ENCODE data around the gene IL6R.
"Not testable (repeated sequence)": the region's sequence is repeated elsewhere in the genome, so short reads cannot be mapped to it uniquely, and the experiment has no call there.

IL6R gene

GRCh38 chr1:154404984-154405746, at the start of gene IL6R:
TSS of gene IL6R (plus strand) at chr1:154405343. CDS start at chr1:154405630, 287 bp downstream.
- DNase-seq (ENCODE audit: low read depth, low spot score): peak; percentile 94

DNA sequence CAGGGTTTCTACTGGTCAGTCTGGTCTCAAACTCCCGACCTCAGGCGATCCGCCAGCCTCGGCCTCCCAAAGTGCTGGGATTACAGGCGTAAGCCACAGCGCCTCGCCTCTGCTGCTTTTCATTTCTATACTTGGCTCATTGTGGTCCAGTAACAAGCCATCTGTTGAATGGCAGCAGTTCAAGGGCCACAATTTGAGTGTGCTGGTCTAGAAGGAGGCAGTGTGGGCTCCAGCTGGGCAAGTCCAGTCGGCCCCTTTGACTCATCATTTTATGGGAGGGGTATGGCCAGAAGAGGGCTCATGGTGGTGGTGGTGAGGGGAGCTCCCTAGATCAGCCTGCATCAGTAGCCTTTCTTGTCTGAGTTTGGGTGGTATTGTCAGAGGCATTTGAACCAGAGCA, 46.6 kb upstream of the IL6R start:
- no peak for DNase-seq (ENCODE audit: low read depth, low spot score)

DNA sequence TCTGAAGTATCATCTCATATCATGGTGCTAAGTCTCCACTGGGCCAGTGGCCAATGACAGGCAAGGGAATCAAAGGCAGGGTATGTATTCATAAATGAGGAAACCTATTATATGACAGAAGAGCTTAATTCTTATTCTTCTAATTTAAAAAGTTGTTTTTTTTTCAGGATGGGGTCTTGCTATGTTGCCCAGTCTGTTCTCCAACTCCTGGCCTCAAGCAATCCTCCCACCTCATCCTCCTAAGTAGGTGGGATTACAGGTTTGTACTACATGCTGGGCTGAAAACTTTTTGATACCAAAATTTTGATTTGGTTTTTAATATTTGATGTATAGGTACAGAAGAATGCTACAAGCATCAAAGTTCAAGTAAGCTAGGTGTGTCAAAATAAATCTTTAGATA, 44.9 kb upstream of the IL6R start:
- DNase-seq (ENCODE audit: low read depth, low spot score): no peak

DNA sequence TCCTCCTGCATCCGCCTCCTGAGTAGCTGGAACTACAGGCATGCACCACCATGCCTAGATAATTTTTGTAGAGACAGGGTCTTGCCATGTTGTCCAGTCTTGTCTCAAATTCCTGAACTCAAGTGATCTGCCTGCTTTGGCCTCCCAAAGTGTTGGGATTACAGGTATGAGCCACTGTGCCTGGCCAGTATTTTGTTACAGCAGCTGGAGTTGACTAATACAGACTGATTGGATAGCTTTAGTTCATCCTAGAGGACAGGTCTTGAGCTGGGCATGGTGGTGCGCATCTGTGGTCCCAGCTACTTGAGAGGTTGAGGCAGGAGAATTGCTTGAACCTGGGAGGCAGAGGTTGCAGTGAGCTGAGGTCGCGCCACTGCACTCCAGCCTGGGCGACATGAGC, 44.3 kb upstream of the IL6R start:
- not testable (repeated sequence) for DNase-seq (ENCODE audit: low read depth, low spot score)

GRCh38 chr1:154361357-154361756, 43.8 kb upstream of the IL6R start:
- DNase-seq (ENCODE audit: low read depth, low spot score): no peak

DNA sequence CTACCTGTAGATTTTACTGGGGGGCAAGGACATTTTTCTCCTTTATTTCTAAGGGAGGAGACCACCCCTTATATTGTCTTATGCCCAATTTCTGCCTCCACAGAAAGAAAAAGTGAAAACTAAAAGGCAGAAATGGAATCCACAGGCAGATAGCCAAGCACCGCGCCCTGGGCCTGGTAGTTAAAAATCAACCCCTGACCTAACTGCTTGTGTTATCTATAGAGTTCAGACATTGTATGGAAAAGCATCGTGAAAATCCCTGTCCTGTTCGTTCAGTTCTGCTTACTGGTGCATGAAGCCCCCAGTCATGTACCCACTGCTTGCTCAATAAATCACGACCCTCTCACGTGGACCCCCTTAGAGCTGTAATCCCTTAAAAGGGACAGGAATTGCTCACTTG, 33.7 kb upstream of the IL6R start:
- no peak for DNase-seq (ENCODE audit: low read depth, low spot score)

DNA sequence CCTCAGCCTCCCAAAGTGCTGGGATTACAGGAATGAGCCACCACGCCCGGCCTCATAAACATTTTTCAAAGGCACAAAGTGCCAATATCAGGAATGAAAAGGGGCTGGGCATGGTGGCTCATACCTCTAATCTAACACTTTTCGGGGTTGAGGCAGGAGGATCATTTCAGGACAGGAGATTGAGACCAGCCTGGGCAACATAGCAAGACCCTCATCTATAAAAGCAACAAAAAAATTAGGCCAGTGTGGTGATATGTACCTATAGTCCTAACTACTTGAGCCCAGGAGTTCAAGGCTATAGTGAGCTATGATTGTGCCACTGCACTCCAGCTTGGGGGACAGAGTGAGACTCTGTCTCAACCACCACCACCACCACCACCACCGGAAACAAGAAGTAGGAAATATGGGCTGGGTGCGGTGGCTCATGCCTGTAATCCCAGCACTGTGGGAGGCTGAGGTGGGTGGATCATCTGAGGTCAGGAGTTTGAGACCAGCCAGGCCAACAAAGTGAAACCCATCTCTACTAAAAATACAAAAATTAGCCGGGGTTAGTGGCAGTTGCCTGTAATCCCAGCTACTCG, 31.3 kb upstream of the IL6R start:
- DNase-seq (ENCODE audit: low read depth, low spot score): not testable (repeated sequence)

- DNase-seq (ENCODE audit: low read depth, low spot score): no peak
These were observed 25.8 kb upstream of the IL6R start for GRCh38 chr1:154379301-154379700.

DNA sequence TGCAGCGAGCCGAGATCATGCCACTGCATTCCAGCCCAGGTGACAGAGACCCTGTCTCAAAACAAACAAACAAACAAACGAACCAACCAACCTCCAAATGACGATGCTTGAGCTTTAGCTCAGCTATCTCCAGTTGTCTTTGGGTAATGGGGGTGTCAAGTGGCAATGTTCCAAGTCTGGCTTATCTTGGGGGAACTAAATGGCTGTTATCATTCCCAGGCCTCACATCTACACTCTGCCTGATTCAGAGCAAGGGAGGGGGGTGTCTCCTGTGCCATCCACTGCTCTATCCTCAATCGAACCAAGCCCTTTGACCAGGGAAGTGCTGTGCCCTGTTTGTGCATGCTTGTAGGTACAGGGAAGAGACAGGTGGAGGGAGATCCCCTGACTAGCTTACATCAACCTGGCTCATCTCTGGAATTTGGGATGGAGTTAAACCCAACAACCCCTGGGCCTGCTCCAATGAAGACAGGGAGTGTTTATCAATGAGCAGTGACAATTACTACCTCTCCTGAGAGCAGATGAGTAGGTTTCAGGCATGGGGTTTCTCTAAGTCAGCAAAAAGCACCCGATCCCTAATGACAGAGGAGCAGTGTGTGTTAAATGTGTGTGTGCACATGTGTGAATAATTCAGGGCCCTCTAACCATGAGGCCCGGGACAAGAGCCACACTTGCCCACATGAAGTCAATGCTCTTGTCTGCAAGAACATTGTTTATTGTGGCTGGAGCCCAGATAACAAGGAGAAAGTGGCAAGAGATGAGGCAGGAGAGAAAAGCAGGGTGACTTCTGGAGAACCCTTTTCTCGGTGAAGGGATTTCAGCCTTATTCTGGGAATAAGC, 20.3 kb upstream of the IL6R start:
- no peak for DNase-seq (ENCODE audit: low read depth, low spot score)

GRCh38 chr1:154386643-154387352, 18.3 kb upstream of the IL6R start:
- DNase-seq (ENCODE audit: low read depth, low spot score): no peak

DNA sequence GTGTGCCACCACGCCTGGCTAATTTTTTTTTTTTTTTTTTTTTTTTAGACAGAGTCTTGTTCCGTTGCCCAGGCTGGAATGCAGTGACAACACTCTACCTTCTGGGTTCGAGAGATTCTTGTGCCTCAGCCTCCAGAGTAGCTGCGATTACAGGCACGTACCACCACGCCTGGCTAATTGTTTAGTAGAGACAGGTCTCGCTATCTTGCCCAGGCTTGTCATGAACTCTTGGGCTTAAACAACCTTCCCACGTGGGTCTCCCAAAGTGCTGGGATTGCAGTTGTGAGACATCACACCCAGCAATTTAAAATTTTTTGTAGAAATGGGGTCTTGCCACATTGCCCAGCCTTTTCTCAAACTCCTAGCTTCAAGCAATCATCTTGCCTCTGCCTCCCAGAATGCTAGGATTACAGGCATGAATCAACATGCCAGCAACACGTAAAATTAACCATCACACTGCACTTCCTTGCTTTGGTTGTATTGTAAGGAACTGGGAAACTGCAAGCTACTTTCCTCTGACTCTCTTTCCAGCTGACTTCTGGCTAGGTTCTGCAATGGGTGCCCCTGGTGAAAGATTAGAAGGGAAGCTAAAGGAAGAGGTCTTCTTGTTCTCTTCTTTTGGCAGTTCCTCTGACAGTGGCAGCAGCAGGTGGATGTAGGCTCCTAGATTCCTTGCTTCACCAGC, 13.9 kb upstream of the IL6R start:
- no peak for DNase-seq (ENCODE audit: low read depth, low spot score)

DNA sequence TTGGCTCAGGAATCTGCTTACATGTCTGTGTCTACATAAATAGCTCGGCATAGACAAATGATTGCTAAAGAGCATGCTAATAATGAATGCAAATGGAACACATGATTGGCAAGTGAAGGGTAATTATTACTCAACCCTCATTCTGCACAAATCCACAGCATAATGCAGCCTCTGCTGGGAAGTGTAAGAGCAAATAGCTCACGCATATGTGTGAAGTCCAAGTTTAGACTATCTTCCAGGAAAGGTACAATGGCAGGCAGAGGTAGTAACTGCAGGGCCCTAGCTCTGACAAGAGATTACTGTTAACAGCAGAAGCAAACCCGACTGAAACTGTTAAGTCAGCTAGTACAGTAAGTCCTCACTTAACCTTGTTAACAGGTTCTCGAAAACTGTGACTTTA, 7.0 kb upstream of the IL6R start:
- DNase-seq (ENCODE audit: low read depth, low spot score): no peak

DNA sequence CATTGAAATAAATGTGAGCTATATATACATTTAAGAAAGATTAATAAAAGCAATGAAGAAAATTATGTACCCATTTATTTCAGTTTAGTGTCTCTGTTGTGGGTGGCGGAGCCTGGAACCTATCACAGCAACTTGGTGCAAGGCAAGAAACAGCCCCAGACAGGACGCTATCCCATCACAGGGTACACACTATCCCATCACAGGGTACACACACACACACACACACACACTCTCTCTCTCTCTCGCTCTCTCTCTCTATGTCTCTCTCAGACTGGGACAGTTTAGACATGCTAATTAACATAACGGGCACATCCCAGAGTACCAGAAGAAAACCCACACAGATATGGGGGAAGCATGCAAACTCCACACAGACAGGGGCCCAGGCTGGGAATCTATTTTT, 6.5 kb upstream of the IL6R start:
- DNase-seq (ENCODE audit: low read depth, low spot score): no peak

DNA sequence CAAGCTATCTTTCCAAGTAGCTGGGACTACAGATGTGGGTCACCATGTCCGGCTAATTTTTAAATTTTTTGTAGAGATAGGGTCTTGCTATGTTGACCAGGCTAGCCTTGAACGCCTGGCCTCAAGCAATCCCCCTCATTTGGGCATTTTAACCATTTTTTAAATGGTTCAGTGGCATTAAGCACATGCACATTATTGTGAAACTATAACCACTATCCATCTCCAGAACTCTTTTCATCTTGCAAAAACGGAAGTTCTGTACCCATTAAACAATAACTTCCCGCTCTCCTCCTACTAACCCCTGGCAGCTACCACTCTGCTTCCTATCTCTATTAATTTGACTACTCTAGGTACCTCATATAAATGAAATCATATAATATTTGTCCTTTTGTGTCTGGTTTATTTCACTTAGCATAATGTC, 4.8 kb upstream of the IL6R start:
- no peak for DNase-seq (ENCODE audit: low read depth, low spot score)

- DNase-seq (ENCODE audit: low read depth, low spot score): no peak
These were observed 2.7 kb upstream of the IL6R start for GRCh38 chr1:154402409-154402921.

GRCh38 chr1:154403261-154403943, 1.7 kb upstream of the IL6R start:
- DNase-seq (ENCODE audit: low read depth, low spot score): no peak

DNA sequence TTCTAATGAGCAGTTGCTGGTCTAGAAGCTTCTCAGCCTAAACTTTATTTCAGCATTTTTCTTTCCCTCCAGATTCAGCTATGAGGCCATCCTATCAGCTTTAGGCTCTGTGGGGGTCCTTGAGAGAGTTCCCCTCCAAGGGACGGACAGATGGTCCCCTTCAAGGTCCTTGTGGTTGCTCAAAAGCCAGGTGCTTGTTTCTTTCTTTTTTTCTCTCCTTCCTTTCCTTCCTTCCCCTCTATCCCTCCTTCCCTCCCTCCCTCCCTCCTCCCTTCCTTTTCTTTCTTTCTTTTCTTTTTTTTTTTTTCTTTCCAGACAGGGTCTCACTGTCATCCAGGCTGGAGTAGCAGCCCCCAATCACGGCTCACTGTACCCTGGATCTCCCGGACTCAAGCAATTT, 1.2 kb upstream of the IL6R start:
- DNase-seq (ENCODE audit: low read depth, low spot score): no peak

DNA sequence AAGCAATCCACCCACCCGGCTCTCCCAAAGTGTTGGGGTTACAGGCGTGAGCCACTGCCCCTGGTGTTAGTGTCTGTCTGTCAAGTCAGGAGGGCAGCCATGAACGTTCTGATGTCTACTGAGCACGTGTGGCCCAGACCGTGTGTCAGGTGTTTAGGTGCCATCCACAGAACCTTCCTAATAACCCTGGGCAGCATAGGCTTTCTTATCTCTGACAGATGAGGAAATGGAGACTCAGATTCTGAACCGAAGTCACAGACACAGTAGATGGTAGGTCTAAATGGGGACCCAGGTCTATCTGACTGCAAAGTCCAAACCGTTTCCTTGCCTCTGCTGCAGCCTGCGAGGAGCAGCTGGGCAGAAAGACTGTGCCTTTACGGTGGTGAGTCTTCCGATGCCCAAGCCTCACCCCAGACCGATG, 622 bp upstream of the IL6R start:
- no peak for DNase-seq (ENCODE audit: low read depth, low spot score)

DNA sequence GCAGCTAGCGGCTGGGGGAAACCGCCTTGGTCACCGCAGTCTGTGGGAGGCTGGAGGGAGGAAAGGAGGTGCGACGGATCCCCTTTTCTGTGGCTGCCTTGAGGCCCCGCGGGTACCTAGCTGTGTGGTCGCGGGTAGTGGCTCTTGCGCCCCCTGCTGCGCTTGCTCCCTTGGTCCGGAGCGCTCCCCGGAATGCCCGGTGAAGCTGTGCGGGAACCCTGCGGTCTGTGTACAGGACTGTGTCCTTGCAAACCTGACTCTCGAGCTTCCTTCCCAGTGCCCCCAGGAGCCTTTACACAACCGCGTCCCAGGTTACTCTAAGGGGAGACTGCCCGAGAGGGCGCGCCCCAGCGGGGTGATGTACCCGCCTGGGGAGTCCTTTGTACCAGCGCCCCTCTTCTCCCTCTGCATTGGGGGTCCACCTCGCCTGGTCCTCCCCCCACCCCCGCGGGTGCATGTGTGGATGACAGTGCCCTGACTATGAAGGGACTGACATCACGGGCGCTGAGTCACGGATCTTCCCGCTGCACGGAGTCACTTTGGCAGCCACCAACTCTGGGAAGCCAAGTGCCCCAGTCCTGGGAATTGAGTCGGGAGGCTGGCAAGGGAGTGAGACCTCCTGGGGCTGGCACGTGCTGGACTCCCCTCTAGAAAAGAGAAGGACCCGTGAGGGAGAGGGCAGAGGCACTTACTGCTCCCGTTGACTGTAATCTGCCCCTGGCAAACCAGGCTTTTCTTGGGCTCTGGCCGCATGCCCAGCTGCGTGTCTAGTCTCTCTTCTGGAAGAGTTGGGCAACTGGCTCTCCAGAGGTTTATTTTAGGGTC, 816 bp downstream of the IL6R start:
- DNase-seq (ENCODE audit: low read depth, low spot score): peak; percentile 74

GRCh38 chr1:154406572-154406879, 1.4 kb downstream of the IL6R start:
- DNase-seq (ENCODE audit: low read depth, low spot score): no peak

All from astrocyte of the hippocampus (primary cell).